Trophoblast cell (in vitro differentiated cells and primary cell): ENCODE measurements around the gene CACNB2.

Experiments used
- DNase-seq, 2 donors: peaks; one replicate each; pipeline ENCODE4 v3.0.0-alpha.2; 2016
- H2AFZ ChIP-seq: 2 replicates; pipeline ENCODE4 v1.6.1; 2013; ENCODE audit warnings: low read length, moderate library complexity, mild to moderate bottlenecking; ENCODE audit not compliant: insufficient read depth, poor library complexity
- H2AK5ac ChIP-seq: 2 replicates; pipeline ENCODE4 v1.6.1; 2013; ENCODE audit warnings: mild to moderate bottlenecking, low read length
- H2BK120ac ChIP-seq: 2 replicates; pipeline ENCODE4 v1.6.1; 2013; ENCODE audit warnings: low read length, mild to moderate bottlenecking, moderate library complexity; ENCODE audit not compliant: insufficient read depth, poor library complexity
- H2BK12ac ChIP-seq: 2 replicates; pipeline ENCODE4 v1.6.1; 2013; ENCODE audit warnings: mild to moderate bottlenecking, low read length, moderate library complexity
- H2BK5ac ChIP-seq: 2 replicates; pipeline ENCODE4 v1.6.1; 2013; ENCODE audit warnings: low read length, low read depth, moderate library complexity, mild to moderate bottlenecking; ENCODE audit not compliant: poor library complexity
- H3K14ac ChIP-seq: 2 replicates; pipeline ENCODE4 v1.6.1; 2013; ENCODE audit warnings: mild to moderate bottlenecking, low read length
- H3K18ac ChIP-seq: 2 replicates; pipeline ENCODE4 v1.6.1; 2013; ENCODE audit warnings: mild to moderate bottlenecking, low read length
- H3K23ac ChIP-seq: 2 replicates; pipeline ENCODE4 v1.6.1; 2013; ENCODE audit warnings: low read length
- H3K27ac ChIP-seq: 2 replicates; pipeline ENCODE4 v1.5.1; 2013; ENCODE audit warnings: low read depth, mild to moderate bottlenecking, inconsistent platforms, low read length, moderate library complexity
- H3K27me3 ChIP-seq: 2 replicates; pipeline ENCODE4 v1.6.1; 2013; ENCODE audit warnings: inconsistent platforms, mild to moderate bottlenecking, low read length, moderate library complexity; ENCODE audit not compliant: insufficient read depth
- H3K36me3 ChIP-seq, 2 experiments: 1 replicate in 1 of 2; 2 replicates in 1 of 2; pipeline ENCODE4 v1.6.1; 2013; ENCODE audit warnings: low read length in 2 of 2, mild to moderate bottlenecking in 2 of 2, moderate library complexity in 1 of 2; ENCODE audit not compliant: insufficient read depth in 2 of 2, control insufficient read depth in 1 of 2
- H3K4ac ChIP-seq: 2 replicates; pipeline ENCODE4 v1.6.1; 2013; ENCODE audit warnings: low read depth, mild to moderate bottlenecking, low read length, moderate library complexity
- H3K4me1 ChIP-seq, 2 experiments: 1 replicate in 1 of 2; 2 replicates in 1 of 2; pipeline ENCODE4 v1.6.1; 2013; ENCODE audit warnings: low read length in 2 of 2, mild to moderate bottlenecking in 2 of 2, moderate library complexity in 1 of 2; ENCODE audit not compliant: insufficient read depth in 2 of 2, control insufficient read depth in 1 of 2
- H3K4me2 ChIP-seq: 2 replicates; pipeline ENCODE4 v1.6.1; 2013; ENCODE audit warnings: inconsistent platforms, mild to moderate bottlenecking, low read length, moderate library complexity
- H3K4me3 ChIP-seq: 2 replicates; pipeline ENCODE4 v1.5.1; 2013; ENCODE audit warnings: mild to moderate bottlenecking, low read depth, low read length, inconsistent platforms
- H3K79me1 ChIP-seq: one replicate; pipeline ENCODE4 v1.6.1; 2013; ENCODE audit warnings: low read length
- H3K79me2 ChIP-seq: 2 replicates; pipeline ENCODE4 v1.6.1; 2013; ENCODE audit warnings: low read length, mild to moderate bottlenecking; ENCODE audit not compliant: control insufficient read depth, insufficient read depth, poor library complexity
- H3K9ac ChIP-seq: 2 replicates; pipeline ENCODE4 v1.6.1; 2013; ENCODE audit warnings: mild to moderate bottlenecking, low read length
- H3K9me3 ChIP-seq: 2 replicates; pipeline ENCODE4 v1.6.1; 2013; ENCODE audit warnings: low read depth, mild to moderate bottlenecking, control low read depth, inconsistent platforms, low read length; ENCODE audit not compliant: insufficient read depth
- H4K12ac ChIP-seq: 2 replicates; pipeline ENCODE4 v1.6.1; 2013; ENCODE audit warnings: low read depth, mild to moderate bottlenecking, low read length, moderate library complexity
- H4K8ac ChIP-seq: 2 replicates; pipeline ENCODE4 v1.6.1; 2013; ENCODE audit warnings: low read depth, mild to moderate bottlenecking, low read length, moderate library complexity
- H4K91ac ChIP-seq: one replicate; pipeline ENCODE4 v1.6.1; 2013; ENCODE audit warnings: low read depth, mild to moderate bottlenecking, low read length, moderate library complexity
- WGBS: extraction: QIAGEN DNeasy Blood & Tissue Kit; methylation state at CpG from one replicate; pipeline ENCODE4 v1.1.7; 2013; ENCODE audit warnings: missing lambda C conversion rate; ENCODE audit not compliant: insufficient read length, insufficient coverage; ENCODE audit errors: extremely low coverage; 5-methylcytosine and 5-hydroxymethylcytosine counted together

CACNB2 gene

DNA sequence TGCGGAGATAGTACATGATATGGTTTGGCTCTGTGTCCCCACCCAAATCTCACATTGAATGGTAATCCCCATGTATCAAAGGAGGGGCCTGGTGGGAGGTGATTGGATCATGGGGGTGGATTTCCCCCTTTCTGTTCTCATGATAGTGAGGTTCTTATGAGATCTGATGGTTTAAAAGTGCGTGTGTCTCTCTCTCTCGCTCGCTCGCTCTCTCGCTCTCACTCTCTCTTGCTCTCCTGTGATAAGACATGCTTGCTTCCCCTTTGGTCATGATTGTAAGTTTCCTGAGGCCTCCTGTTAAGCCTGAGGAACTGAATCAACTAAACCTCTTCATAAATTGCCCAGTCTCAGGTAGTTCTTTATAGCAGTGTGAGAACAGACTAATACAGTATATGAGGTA lies 339.3 kb downstream of the CACNB2 start:
- H3K4ac ChIP-seq: no peak overlapping the region
- no peak overlapping the region for H2BK120ac ChIP-seq
- no peaks in the 10 kb centered on the region for H3K79me2 ChIP-seq
- no peak overlapping the region for H4K12ac ChIP-seq
- no peak overlapping the region for H4K8ac ChIP-seq
- H3K4me2 ChIP-seq: no peak overlapping the region
- no peaks in the 10 kb centered on the region for H3K4me1 ChIP-seq
- H2AK5ac ChIP-seq: no peak overlapping the region
- H3K27me3 ChIP-seq: no peaks in the 10 kb centered on the region
- no peak overlapping the region for H2AFZ ChIP-seq
- H3K9ac ChIP-seq: no peak overlapping the region
- no peak overlapping the region for H2BK5ac ChIP-seq
- H3K4me3 ChIP-seq: no peak overlapping the region
- no peak overlapping the region for H3K27ac ChIP-seq
- no CpG with 5 or more reads among the region's 6 CpGs for WGBS
- H3K79me1 ChIP-seq: no peaks in the 10 kb centered on the region
- H2BK12ac ChIP-seq: no peak overlapping the region
- H3K9me3 ChIP-seq: no peaks in the 10 kb centered on the region
- H3K14ac ChIP-seq: no peak overlapping the region
- no peak overlapping the region for H3K18ac ChIP-seq
- no peak overlapping the region for H3K23ac ChIP-seq
- no peaks in the 10 kb centered on the region for H3K36me3 ChIP-seq
- H4K91ac ChIP-seq: no peak overlapping the region
- no peak for DNase-seq

DNA sequence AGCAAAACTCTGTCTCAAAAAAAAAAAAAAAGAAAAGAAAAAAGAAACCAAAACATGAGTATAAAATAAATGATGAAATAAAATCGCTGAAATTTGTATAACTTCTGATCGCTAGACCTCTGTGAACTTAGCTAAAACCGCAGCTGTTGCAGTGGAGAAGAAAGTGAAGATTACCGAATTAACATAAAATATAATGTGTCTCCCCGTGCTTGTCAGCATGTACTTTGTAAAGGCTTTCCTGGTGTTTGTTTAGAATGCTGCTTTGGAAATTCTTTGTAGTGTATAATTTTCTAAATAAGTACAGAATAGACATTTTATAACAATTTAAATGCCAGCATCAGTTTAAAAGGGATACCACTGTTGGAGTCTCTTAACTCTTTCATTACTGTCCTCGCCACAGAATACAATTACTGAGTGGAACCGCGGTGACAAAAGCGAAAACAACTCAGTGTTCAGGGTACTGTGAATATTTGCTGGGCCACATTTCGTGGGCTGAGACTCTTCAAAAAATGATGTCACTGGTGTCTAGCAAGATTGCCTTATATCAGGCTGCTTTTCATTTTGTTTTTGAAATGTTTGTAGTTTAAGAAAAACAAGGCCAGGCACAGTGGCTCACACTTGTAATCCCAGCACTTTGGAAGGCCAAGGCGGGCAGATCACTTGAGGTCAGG lies 343.4 kb downstream of the CACNB2 start:
- H2BK12ac ChIP-seq: no peak overlapping the region
- no peaks in the 10 kb centered on the region for H3K79me1 ChIP-seq
- H3K4ac ChIP-seq: no peak overlapping the region
- no peak overlapping the region for H4K12ac ChIP-seq
- H2AFZ ChIP-seq: no peak overlapping the region
- no peak overlapping the region for H2BK120ac ChIP-seq
- no peak overlapping the region for H3K14ac ChIP-seq
- no peak overlapping the region for H2BK5ac ChIP-seq
- no peak overlapping the region for H3K4me2 ChIP-seq
- no peak overlapping the region for H4K8ac ChIP-seq
- H4K91ac ChIP-seq: no peak overlapping the region
- no peak for DNase-seq
- H3K9me3 ChIP-seq: no peaks in the 10 kb centered on the region
- H3K4me3 ChIP-seq: no peak overlapping the region
- no peak overlapping the region for H3K27ac ChIP-seq
- H3K36me3 ChIP-seq: no peaks in the 10 kb centered on the region
- no peak overlapping the region for H3K9ac ChIP-seq
- no peak overlapping the region for H2AK5ac ChIP-seq
- no peaks in the 10 kb centered on the region for H3K79me2 ChIP-seq
- WGBS: no CpG with 5 or more reads among the region's 11 CpGs
- H3K23ac ChIP-seq: no peak overlapping the region
- no peak overlapping the region for H3K18ac ChIP-seq
- H3K27me3 ChIP-seq: no peaks in the 10 kb centered on the region
- H3K4me1 ChIP-seq: no peaks in the 10 kb centered on the region

DNA sequence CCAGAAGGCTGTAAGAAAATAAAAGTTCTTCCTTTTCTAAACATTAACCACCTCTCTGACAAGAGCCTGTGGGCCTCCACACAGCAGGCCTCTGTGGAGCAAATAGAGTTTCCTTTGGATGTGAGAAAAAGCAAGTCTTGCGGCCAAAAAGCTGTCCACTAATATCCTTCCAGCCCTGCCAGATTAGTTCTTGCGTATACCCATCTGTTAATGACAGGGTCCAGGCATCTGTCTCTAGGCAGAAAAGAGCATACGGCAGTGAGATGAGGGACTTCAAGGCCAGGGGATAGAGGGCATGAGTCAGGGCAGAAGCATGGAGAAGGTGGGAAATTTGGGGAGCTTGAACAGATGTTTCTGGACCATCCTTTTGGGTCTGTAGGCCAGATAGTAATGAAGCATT lies 346.2 kb downstream of the CACNB2 start:
- no peak overlapping the region for H4K91ac ChIP-seq
- H3K4me3 ChIP-seq: no peak overlapping the region
- no peak overlapping the region for H3K27ac ChIP-seq
- no peak overlapping the region for H2BK120ac ChIP-seq
- no peak overlapping the region for H3K4me2 ChIP-seq
- H3K4ac ChIP-seq: no peak overlapping the region
- no peak overlapping the region for H3K23ac ChIP-seq
- no peak overlapping the region for H3K18ac ChIP-seq
- H3K79me1 ChIP-seq: no peaks in the 10 kb centered on the region
- H3K9me3 ChIP-seq: no peaks in the 10 kb centered on the region
- H3K9ac ChIP-seq: no peak overlapping the region
- no CpG with 5 or more reads among the region's 3 CpGs for WGBS
- H4K12ac ChIP-seq: no peak overlapping the region
- H4K8ac ChIP-seq: no peak overlapping the region
- H3K14ac ChIP-seq: no peak overlapping the region
- H3K79me2 ChIP-seq: no peaks in the 10 kb centered on the region
- no peaks in the 10 kb centered on the region for H3K4me1 ChIP-seq
- H3K27me3 ChIP-seq: no peaks in the 10 kb centered on the region
- no peaks in the 10 kb centered on the region for H3K36me3 ChIP-seq
- no peak overlapping the region for H2AFZ ChIP-seq
- DNase-seq: no peak
- no peak overlapping the region for H2BK5ac ChIP-seq
- no peak overlapping the region for H2BK12ac ChIP-seq
- no peak overlapping the region for H2AK5ac ChIP-seq

DNA sequence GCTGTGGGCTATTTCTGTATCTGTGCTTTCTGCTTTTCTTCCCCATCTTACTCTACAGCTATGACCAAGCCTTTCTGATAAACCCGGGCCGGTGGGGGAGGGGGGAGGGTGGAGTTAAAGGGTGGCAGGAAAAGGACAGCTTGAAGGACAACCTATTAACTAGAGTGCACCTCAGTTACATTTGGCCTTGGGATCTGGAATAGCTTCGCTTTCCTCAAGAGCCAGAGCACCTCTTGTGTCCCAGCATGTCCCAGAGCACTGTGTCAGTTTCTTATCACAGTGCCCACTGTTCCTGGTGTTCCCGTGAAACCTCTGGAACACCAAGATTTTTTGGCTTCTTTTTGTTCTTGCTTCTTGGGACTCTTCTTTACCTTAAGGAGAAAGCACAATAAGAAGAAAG lies 350.5 kb downstream of the CACNB2 start:
- Histone ChIP-seq H2BK12ac (no peak overlapping the region), H4K91ac (no peak overlapping the region), H3K27ac (no peak overlapping the region), H2BK5ac (no peak overlapping the region), H2BK120ac (no peak overlapping the region), H3K18ac (no peak overlapping the region), H4K8ac (no peak overlapping the region), H2AFZ (no peak overlapping the region), H3K4ac (no peak overlapping the region), H3K23ac (no peak overlapping the region), H3K9ac (no peak overlapping the region), H3K27me3 (no peaks in the 10 kb centered on the region), H3K4me3 (no peak overlapping the region), H4K12ac (no peak overlapping the region), H3K9me3 (no peaks in the 10 kb centered on the region), H3K79me2 (no peaks in the 10 kb centered on the region), H3K4me2 (no peak overlapping the region), H2AK5ac (no peak overlapping the region), H3K36me3 (no peaks in the 10 kb centered on the region), H3K79me1 (no peaks in the 10 kb centered on the region), H3K14ac (no peak overlapping the region), H3K4me1 (no peaks in the 10 kb centered on the region)
- WGBS: no CpG with 5 or more reads among the region's 4 CpGs
- DNase-seq: no peak
